ENCODE measurements around the gene KSR2. TPM values are rescaled to one million over a fixed set of nuclear protein-coding genes. Genes with fewer than 3 reads are reported as not detected.
"Not testable (repeated sequence)": the region's sequence is repeated elsewhere in the genome, so short reads cannot be mapped to it uniquely, and the experiment has no call there.

Gene KSR2
- total RNA-seq, 1 donor from 2014 or later: not detected

DNA sequence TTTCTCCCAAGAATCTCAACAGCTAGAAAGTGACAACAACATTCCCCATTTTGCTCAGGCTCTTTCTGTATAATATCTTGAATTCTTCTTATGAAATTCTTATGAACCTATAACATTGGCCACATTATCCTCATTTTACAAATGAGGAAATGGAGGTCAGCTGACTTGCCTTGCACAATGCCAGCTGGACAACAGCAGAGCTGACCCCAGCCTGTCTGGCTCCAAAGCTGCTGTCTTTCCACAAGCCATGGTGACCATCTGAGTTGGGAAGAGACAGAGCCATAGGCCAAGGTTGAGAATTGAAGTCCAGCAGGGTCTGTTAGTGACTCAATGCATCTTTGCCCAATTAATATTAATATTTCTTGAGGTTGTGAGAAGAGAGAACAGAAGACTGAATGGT, 87.3 kb downstream of the KSR2 start:
- Histone ChIP-seq H3K36me3 (ENCODE audit: control insufficient read depth, insufficient read depth, low read length) (no peaks in the 10 kb centered on the region), H3K27me3 (ENCODE audit: control insufficient read depth, insufficient read depth, low read length) (no peaks in the 10 kb centered on the region), H3K4me3 (ENCODE audit: low read depth, low read length) (no peak overlapping the region)
- DNase-seq (ENCODE audit: low read depth) (no peak), FAIRE-seq (no peak)
- TF ChIP-seq, protein P1, sequence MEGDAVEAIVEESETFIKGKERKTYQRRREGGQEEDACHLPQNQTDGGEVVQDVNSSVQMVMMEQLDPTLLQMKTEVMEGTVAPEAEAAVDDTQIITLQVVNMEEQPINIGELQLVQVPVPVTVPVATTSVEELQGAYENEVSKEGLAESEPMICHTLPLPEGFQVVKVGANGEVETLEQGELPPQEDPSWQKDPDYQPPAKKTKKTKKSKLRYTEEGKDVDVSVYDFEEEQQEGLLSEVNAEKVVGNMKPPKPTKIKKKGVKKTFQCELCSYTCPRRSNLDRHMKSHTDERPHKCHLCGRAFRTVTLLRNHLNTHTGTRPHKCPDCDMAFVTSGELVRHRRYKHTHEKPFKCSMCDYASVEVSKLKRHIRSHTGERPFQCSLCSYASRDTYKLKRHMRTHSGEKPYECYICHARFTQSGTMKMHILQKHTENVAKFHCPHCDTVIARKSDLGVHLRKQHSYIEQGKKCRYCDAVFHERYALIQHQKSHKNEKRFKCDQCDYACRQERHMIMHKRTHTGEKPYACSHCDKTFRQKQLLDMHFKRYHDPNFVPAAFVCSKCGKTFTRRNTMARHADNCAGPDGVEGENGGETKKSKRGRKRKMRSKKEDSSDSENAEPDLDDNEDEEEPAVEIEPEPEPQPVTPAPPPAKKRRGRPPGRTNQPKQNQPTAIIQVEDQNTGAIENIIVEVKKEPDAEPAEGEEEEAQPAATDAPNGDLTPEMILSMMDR (IDR thresholded peaks at IDR 0.05; ENCODE audit: insufficient read depth, low read length, severe bottlenecking): no peak

DNA sequence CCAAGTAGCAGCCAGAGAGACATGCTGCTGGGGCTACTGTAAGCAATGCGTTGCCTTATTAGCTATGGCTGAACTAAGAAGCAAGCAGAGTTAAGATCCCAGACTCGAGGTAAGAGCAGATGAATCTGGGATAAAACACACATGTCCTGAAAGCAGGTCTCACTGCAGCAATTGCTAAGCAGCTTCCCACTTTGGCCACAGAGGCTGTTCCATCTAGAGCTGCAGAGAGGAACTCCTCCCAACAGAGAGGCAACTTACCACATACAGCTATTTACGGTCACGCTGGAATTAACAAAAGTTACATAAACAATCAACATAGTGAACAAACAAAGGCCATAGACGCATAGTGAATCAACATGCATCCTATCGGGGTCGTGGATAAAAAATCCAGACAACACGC, 90.2 kb downstream of the KSR2 start:
- TF ChIP-seq, protein P1 (IDR thresholded peaks at IDR 0.05; ENCODE audit: insufficient read depth, low read length, severe bottlenecking): no peak
- Histone ChIP-seq H3K27me3 (ENCODE audit: control insufficient read depth, insufficient read depth, low read length) (no peaks in the 10 kb centered on the region), H3K36me3 (ENCODE audit: control insufficient read depth, insufficient read depth, low read length) (no peaks in the 10 kb centered on the region), H3K4me3 (ENCODE audit: low read depth, low read length) (no peak overlapping the region)
- FAIRE-seq (no peak), DNase-seq (ENCODE audit: low read depth) (no peak)

DNA sequence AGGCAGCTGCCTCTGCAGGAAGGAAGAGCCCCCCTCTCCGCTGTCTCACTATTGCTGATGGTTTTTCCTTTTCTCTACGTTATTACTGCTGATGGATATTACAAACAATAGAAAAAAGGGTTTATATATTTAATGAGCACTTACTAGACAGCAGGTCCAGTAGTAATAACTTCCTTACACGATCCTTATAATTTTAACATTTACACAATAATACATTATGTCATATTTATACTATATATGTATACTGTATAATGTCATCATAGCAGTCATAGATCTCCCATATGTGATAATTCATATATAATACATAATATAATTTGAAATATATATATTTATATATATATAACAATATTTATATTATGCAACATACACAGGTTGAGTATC, 92.4 kb downstream of the KSR2 start:
- no peak overlapping the region for H3K4me3 ChIP-seq (ENCODE audit: low read depth, low read length)
- FAIRE-seq (no peak), DNase-seq (ENCODE audit: low read depth) (no peak)
- H3K27me3 ChIP-seq (ENCODE audit: control insufficient read depth, insufficient read depth, low read length): no peaks in the 10 kb centered on the region
- H3K36me3 ChIP-seq (ENCODE audit: control insufficient read depth, insufficient read depth, low read length): no peaks in the 10 kb centered on the region
- TF ChIP-seq, protein P1 (IDR thresholded peaks at IDR 0.05; ENCODE audit: insufficient read depth, low read length, severe bottlenecking): no peak

DNA sequence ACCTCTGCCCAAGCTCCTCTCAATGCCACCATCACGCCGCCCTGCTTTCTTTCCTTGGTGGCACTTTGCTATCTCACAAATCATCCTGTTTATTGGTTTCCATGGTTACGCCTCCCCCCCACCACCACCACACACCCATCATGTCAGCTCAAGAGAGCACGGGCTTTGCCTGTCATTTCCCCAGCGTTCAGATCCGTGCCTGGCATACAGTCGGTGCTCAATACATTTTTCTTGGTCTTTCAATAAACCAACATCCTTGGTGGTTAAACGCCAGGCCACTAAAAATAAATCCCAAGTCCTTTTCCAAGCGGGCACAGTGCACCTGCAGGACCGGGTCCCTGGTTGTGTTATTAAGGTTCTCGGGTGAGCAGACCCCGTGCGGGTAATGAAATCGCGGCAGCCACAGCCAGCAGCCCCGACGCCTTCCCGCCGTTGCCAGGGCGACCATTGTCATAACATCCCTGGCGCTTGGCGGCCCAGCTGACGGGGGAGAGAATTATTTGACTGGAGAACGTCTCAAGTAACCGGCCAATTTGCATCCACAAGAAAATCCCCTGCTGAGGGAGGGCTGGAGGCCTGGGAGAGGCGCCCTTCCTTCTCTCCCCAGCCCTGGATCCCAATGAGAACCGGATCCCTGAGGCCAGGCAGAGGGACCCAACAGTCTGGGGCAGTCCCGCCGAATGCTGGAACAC, 92.9 kb downstream of the KSR2 start:
- TF ChIP-seq, protein P1 (IDR thresholded peaks at IDR 0.05; ENCODE audit: insufficient read depth, low read length, severe bottlenecking): no peak
- H3K36me3 ChIP-seq (ENCODE audit: control insufficient read depth, insufficient read depth, low read length): no peaks in the 10 kb centered on the region
- no peaks in the 10 kb centered on the region for H3K27me3 ChIP-seq (ENCODE audit: control insufficient read depth, insufficient read depth, low read length)
- DNase-seq (ENCODE audit: low read depth) (no peak), FAIRE-seq (no peak)
- no peak overlapping the region for H3K4me3 ChIP-seq (ENCODE audit: low read depth, low read length)

DNA sequence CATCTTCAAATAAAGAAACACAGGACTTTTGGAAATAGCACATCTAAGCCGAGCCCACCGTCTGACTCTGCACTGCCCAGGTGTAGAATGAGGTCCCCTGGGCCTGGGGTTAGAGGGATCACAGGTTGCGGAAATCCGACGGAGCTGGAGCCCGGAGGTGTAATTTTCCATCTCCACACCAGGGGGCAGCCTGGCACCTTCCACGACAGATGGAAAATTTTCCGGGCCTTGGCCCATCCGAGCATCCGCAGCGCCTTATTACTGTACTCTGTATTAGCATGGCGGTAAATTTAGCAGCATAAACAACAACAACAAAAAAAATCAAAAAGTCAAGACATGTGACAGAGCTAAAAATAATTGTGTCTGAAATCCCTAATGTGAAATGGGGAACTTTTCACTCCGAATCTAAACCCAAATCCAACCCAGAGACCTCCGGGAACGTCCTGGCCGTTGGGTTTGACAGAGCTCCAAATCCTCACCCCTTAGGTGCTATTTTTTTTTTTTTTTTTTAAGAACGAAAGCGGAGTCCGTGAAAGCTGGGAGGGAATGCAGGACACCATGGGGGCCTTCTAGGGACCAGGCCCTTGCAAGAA, 93.9 kb downstream of the KSR2 start:
- DNase-seq (ENCODE audit: low read depth) (peak; percentile 32), FAIRE-seq (no peak)
- no peaks in the 10 kb centered on the region for H3K27me3 ChIP-seq (ENCODE audit: control insufficient read depth, insufficient read depth, low read length)
- no peaks in the 10 kb centered on the region for H3K36me3 ChIP-seq (ENCODE audit: control insufficient read depth, insufficient read depth, low read length)
- no peak overlapping the region for H3K4me3 ChIP-seq (ENCODE audit: low read depth, low read length)
- TF ChIP-seq, protein P1 (IDR thresholded peaks at IDR 0.05; ENCODE audit: insufficient read depth, low read length, severe bottlenecking): peak; percentile 85

DNA sequence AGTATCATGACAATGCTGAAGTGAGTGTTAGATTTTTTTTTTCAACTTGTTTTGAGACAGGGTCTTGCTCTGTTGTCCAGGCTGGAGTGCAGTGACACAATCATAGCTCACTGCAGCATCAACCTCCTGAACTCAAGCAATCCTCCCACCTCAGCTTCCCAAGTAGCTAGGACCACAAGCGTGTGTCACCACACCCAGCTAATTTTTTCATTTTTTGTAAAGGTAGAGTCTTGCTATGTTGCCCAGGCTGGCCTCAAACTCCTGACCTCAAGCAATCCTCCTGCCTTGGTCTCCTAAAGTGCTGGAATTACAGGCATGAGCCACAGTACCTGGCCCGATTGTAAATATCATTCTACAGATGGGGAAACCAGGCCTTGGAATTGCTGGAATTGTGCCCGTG, 94.6 kb downstream of the KSR2 start:
- FAIRE-seq; H3K4me3 ChIP-seq (ENCODE audit: low read depth, low read length); DNase-seq (ENCODE audit: low read depth); H3K27me3 ChIP-seq (ENCODE audit: control insufficient read depth, insufficient read depth, low read length); H3K36me3 ChIP-seq (ENCODE audit: control insufficient read depth, insufficient read depth, low read length): not testable (repeated sequence)
